GM19043 (cell line): ENCODE measurements around the gene SOS1.

Experiments used
- ATAC-seq: cut with Tn5 transposase; IDR thresholded peaks from one replicate; pipeline ENCODE4 v1.9.1; 2021; ENCODE audit warnings: low read depth; ENCODE audit not compliant: unreplicated experiment

Gene SOS1

DNA sequence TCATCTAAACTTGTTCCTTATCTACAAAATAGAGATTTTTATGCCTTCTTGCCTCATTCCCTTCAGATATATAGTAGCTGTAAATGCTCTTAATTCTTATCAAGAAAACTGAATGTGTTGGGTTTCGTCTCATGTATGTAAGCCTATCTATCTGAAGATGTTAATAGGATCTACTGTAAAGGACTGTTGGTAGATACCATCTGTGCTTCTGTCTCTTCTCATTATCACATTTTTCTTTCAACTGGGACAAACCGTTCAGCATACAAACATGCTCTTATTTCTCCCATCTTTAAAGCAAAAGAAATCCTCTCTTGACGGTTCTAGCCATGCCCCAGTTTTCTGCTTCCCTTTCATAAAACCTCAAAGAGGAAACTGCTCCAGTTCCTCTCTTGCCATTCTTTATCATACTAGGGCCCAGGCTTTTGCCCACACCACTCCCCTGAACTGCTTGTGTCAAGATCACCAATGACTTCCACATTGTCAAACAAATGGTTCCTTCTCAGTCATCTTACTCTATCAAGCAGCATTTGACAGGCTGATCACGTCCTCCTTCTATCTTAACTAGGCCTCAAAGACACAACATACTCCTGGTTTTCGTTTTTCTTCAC is 142.5 kb downstream of the SOS1 start:
- ATAC-seq, result no peak

GRCh38 chr2:38977047-38977446 is 143.8 kb downstream of the SOS1 start:
- ATAC-seq, result no peak

GRCh38 chr2:38975042-38975441 is 145.8 kb downstream of the SOS1 start:
- ATAC-seq, result no peak

GRCh38 chr2:38973266-38973665 is 147.6 kb downstream of the SOS1 start:
- ATAC-seq, result no peak

- ATAC-seq, result no peak
Observed at GRCh38 chr2:38971377-38971776, 149.5 kb downstream of the SOS1 start.

- no peak for ATAC-seq
Observed at GRCh38 chr2:38968021-38968420, 152.8 kb downstream of the SOS1 start.

- no peak for ATAC-seq
Observed at GRCh38 chr2:38966678-38967077, 154.2 kb downstream of the SOS1 start.

DNA sequence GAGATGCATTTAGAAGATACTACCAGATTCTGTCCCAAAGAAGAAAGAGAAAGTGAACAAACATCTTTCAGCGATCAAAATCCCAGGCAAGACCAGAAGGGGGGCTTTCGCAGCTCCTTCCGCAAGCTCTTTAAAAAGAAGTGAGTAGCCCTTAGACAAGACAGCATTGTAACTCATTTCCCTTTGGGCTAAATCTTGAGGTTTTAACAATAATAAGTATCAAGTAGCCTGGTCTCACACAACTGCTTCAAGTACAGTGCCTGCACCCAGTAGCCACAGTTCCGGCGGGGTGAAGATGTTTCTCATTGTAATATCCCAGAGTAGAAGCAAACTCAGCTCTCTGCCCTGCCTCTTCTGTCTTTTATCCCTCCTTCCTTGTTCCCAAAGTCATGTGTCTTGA is 154.8 kb downstream of the SOS1 start:
- no peak for ATAC-seq

DNA sequence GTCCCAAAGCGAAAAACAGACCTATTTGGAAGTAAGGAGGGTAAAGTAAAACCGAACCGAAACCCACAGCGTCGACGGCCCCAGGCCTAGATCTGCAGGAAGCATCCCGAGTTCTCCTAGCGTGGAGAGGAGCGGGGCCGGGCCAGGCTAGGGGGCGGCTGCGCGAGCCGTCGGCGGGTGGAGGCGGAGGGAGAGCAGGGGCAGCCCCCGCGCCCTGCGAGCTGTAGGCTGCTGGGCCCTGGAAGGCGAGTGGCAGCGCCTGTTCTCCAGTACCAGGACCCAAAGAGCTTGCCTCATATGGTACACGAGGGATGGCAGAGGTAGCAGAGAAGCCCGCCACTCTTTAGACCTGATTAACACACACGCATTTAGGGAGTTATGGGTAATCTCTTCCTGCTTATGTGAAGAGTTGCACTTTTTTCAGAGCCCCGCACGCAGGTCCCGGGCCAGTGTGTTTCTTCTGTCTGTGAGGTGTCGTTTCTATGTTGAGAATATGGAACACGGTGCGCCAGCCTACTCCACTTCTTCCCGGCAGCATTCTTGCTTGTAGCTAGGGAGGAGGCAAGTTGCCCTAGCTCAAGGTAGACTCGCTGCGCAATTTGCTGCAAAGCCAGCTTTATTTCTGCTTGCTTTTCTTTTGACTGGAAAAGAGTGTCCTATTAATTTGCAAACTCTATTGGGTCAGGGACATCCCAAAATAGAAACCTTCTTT is 160.1 kb downstream of the SOS1 start:
- peak; percentile 20 for ATAC-seq

- peak; percentile 87 for ATAC-seq
Observed at GRCh38 chr2:38959938-38960608, 160.8 kb downstream of the SOS1 start.

- ATAC-seq, result no peak
Observed at GRCh38 chr2:38959466-38959865, 161.4 kb downstream of the SOS1 start.

DNA sequence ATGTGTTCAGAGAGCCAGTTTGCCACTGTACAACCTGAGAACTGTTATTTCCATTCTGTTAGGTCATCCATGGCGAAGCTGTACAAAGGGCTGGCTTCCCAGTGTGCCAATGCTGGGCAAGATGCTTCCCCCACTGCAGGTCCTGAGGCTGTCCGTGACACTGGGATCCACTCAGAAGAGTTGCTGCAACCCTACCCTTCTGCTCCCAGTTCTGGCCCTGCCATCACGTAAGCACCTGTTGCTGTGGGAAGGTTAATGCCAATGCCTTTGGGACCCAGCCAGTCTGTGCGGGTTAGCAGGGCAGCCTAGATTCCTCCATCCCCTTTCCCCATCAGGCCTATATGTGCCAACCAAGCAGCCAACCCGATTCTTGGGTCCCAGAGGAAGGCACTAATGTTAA is 162.9 kb downstream of the SOS1 start:
- no peak for ATAC-seq

DNA sequence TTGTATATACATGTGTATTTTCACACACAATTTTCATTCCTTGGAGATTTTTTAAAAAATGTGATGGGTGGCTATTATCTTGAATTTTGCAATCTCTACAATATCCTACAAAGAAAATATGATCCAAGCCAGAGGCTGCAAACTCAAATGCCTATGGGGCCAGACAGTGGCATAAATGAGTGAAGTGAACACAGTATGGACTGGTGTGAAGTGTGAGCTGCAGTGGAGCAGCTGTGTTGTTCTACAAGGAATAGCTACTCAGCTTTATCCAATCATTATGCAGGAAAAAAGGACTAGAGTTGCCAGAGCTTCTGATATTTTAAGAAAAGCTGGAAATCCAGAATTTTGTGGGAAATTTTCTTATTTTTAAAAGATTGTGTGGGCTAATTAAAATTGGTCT is 169.1 kb downstream of the SOS1 start:
- ATAC-seq, result no peak

- ATAC-seq, result no peak
Observed at GRCh38 chr2:38948995-38949394, 171.9 kb downstream of the SOS1 start.

GRCh38 chr2:38948387-38948882 is 172.4 kb downstream of the SOS1 start:
- no peak for ATAC-seq

- ATAC-seq, result peak; percentile 82
Observed at GRCh38 chr2:38947241-38948239, 173.3 kb downstream of the SOS1 start.

DNA sequence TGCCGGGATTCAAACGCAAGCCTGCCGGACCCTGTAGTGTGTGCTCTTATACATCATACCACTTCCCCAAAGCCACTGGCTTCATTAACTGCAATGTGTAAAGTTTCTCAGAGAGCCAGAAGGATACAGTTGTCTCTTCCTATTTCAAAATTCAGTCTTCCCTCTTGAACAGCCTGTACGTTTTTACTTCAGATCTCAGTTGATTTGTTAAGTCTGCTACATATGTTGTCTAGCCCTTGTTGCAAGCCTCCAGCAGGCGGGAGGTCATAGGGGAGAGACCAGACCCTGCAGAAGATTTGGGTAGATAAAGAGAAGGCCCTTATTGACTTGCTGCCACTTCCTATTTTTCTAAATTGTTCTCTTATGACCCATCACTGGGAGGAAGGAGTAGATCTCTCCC is 174.9 kb downstream of the SOS1 start:
- no peak for ATAC-seq

- no peak for ATAC-seq
Observed at GRCh38 chr2:38945372-38945771, 175.5 kb downstream of the SOS1 start.

- ATAC-seq, result no peak
Observed at GRCh38 chr2:38943784-38944183, 177.1 kb downstream of the SOS1 start.

DNA sequence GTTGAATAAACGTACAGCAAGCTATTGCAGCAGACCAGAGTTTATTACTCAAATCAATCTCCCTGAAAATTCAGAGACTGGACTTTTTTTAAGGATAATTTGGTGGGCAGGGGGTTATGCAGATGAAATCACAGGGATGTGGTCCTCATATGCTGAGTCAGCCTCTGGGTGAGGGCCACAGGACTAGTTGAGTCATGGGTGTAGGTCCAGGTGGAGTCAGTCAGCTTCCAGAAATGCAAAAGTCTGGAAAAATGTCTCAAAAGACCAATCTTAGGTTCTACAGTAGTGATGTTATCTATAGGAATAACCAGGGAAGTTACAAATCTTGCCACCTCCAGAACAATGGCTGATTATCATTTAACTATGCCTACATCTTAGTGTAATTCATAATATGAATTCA is 180.1 kb downstream of the SOS1 start:
- ATAC-seq, result no peak

DNA sequence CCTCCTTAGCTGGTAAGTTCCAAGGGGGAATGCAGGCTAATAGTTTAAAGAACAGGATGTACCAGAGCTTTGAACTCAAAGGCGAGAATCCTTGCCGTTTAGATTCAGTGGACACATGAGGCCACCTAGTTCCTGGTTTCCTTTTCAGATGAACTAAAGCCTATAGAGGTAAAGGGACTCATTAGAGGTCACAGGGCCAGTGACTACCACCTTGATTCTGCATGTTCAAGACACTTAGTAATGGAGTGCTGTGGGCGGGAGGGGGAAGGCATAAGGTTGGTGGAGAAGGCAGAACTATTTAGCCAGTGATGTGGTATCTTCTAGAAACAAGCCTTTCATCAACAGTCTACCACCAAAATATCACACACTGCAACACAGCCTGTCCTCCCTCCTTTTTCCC is 183.3 kb downstream of the SOS1 start:
- ATAC-seq, result no peak
